ENCODE results near the gene FAM107B.

GRCh38 chr10:14543046-14543903 lies 231.4 kb downstream of the FAM107B start:
- TF ChIP-seq POU2F2 (IDR thresholded peaks at IDR 0.05; ENCODE audit: low read depth, low read length) (no peak), POLR2AphosphoS5 (IDR thresholded peaks at IDR 0.05; ENCODE audit: low read depth, low read length) (no peak), TAF1 (IDR thresholded peaks at IDR 0.05; ENCODE audit: low read depth, low read length) (no peak)
